GM18907 (cell line): ENCODE results near the gene C22orf39.

Experiments
- ATAC-seq: cut with Tn5 transposase; IDR thresholded peaks from one replicate; pipeline ENCODE4 v1.9.1; 2021; ENCODE audit warnings: mild to moderate bottlenecking, moderate library complexity; ENCODE audit not compliant: unreplicated experiment

The C22orf39 gene

GRCh38 chr22:19404676-19405075 is 42.8 kb downstream of the C22orf39 start:
- ATAC-seq = no peak

- ATAC-seq = no peak
These were observed 44.8 kb downstream of the C22orf39 start for GRCh38 chr22:19402642-19403191.

- ATAC-seq = no peak
These were observed 46.0 kb downstream of the C22orf39 start for GRCh38 chr22:19401483-19401882.

- no peak for ATAC-seq
These were observed 46.6 kb downstream of the C22orf39 start for GRCh38 chr22:19400881-19401280.

- ATAC-seq = no peak
These were observed 48.9 kb downstream of the C22orf39 start for GRCh38 chr22:19398652-19399051.

- no peak for ATAC-seq
These were observed 49.3 kb downstream of the C22orf39 start for GRCh38 chr22:19398206-19398605.

- ATAC-seq = no peak
These were observed 49.8 kb downstream of the C22orf39 start for GRCh38 chr22:19397734-19398104.

GRCh38 chr22:19396934-19397733 is 50.4 kb downstream of the C22orf39 start:
- no peak for ATAC-seq

- no peak for ATAC-seq
These were observed 51.0 kb downstream of the C22orf39 start for GRCh38 chr22:19396561-19396933.

- no peak for ATAC-seq
These were observed 52.2 kb downstream of the C22orf39 start for GRCh38 chr22:19395276-19395675.

GRCh38 chr22:19394274-19395050 is 53.0 kb downstream of the C22orf39 start:
- ATAC-seq = no peak

- ATAC-seq = no peak
These were observed 53.8 kb downstream of the C22orf39 start for GRCh38 chr22:19393704-19394103.
